Pancreas (tissue), 10 donors: Measurements from ENCODE around the gene PALLD. TPM values are rescaled to one million over a fixed set of nuclear protein-coding genes. Genes with fewer than 3 reads are reported as not detected.

Experiments
- ATAC-seq, 4 donors: fragments of 200-7000 bp; cut with Tn5 transposase; one replicate each; pipeline versions ENCODE4 v1.8.0 to v1.9.1; 2020; ENCODE audit warnings: mild to moderate bottlenecking in 4 of 4, moderate library complexity in 4 of 4
- DNase-seq, 6 donors: peaks; one replicate each; pipeline ENCODE4 v3.0.0-alpha.2; 2020
- FAIRE-seq: peaks from 2 replicates; lab custom pipeline; 2012; peaks lifted over from hg19 to GRCh38; lab: Jason Lieb, UNC
- H3K27ac ChIP-seq, 4 donors: fragments of 200-600 bp; sonication (generic); 1 replicate in 3 of 4; 2 replicates in 1 of 4; pipeline versions ENCODE4 v1.5.0 to v1.8.0; 2020
- H3K27me3 ChIP-seq, 4 donors: fragments of 200-600 bp; one replicate each; pipeline ENCODE4 v1.8.0; 2021
- H3K36me3 ChIP-seq, 3 donors: fragments of 200-600 bp; sonication (generic) in 1 of 3; one replicate each; pipeline versions ENCODE4 v1.5.0 to v1.8.0; 2020 to 2021
- H3K4me1 ChIP-seq, 3 donors: fragments of 200-600 bp; one replicate each; pipeline ENCODE4 v1.8.0; 2021
- H3K4me3 ChIP-seq, 4 donors: fragments of 200-600 bp; sonication (generic) in 2 of 4; one replicate each; pipeline versions ENCODE4 v1.5.0 to v1.8.0; 2020 to 2021
- H3K9me3 ChIP-seq, 4 donors: fragments of 200-600 bp; one replicate each; pipeline ENCODE4 v1.8.0; 2021
- CTCF ChIP-seq, 4 donors: fragments of 200-600 bp; sonication (generic) in 3 of 4; IDR thresholded peaks; one replicate each; pipeline versions ENCODE4 v1.5.0 to v1.8.0; 2021; ENCODE audit warnings: antibody characterized with exemption in 4 of 4
- WGBS, 2 donors: extraction: QIAGEN DNeasy Blood & Tissue Kit; methylation state at CpG; one replicate each; pipeline ENCODE4 v1.1.7; 2013; 5-methylcytosine and 5-hydroxymethylcytosine counted together
- intact Hi-C, 3 donors: fragments of 100-400 bp; cut with DNase I; formaldehyde crosslinking; loops; one replicate each; pipeline versions ENCODE4 v1.11.1 to v1.14.2; 2022
- polyA plus RNA-seq, 2 donors: library from polyadenylated mRNA; stranded (reverse); fragments of 200-250 nt; gene quantifications; one replicate each; pipeline ENCODE4 v1.2.3, GENCODE V29; 2013
- total RNA-seq, 6 donors: library from RNA; stranded (reverse); fragmentation: NEBNext Ultra II Directional in 4 of 6; extraction: Animal tissue kit (Norgen Biotek cat#: 25700) in 4 of 6; gene quantifications; one replicate each; pipeline versions ENCODE4 v1.2.1 to v1.2.4, GENCODE V29; 2021 to 2023
- donor health status: healthy with polysubstance abuse.
- donor health status: DM: no; HTN: no; CAD: no; lungs with moderate emphysema.
- donor health status: DM: no; HTN: no; CAD: no.
- donor health status: control.
- donor health status: control.
- donor health status: Bipolar disorder and iron deficiency.
- donor health status: DM: yes; HTN: yes; CAD: no.
- donor health status: DM: no; HTN: no; CAD: no.
- donor health status: DM: no; HTN: no; CAD: no.
- donor health status: DM: yes; HTN: yes; CAD: no.

Gene PALLD
- total and polyA plus RNA-seq, 8 donors, result 4.4 to 44.2 (median 14.1) TPM

- Histone ChIP-seq H3K36me3 (no peaks in the 10 kb centered on the region), H3K4me3 (peak overlapping the region in 1 of 4 donors; percentile 55), H3K9me3 (no peaks in the 10 kb centered on the region), H3K27me3 (no peaks in the 10 kb centered on the region), H3K4me1 (peaks cover 0 to 2% (median 0%) of the 10 kb centered on the region in 3 donors), H3K27ac (no peak overlapping the region)
- no peak for TF ChIP-seq CTCF (IDR thresholded peaks at IDR 0.05)
- intact Hi-C loops, result no loop called here
- 72% methylated on average over 2 of the region's 2 CpGs for WGBS, 2 donors
- ATAC-seq (no peak), DNase-seq (no peak), FAIRE-seq (no peak)
Measured at GRCh38 chr4:168878623-168879022, 381.8 kb downstream of the PALLD start.

GRCh38 chr4:168879188-168879587 is 382.3 kb downstream of the PALLD start:
- Histone ChIP-seq H3K4me3 (no peak overlapping the region), H3K9me3 (no peaks in the 10 kb centered on the region), H3K36me3 (no peaks in the 10 kb centered on the region), H3K27ac (no peak overlapping the region), H3K4me1 (peaks cover 0 to 4% (median 0%) of the 10 kb centered on the region in 3 donors), H3K27me3 (no peaks in the 10 kb centered on the region)
- no peak for TF ChIP-seq CTCF (IDR thresholded peaks at IDR 0.05)
- ATAC-seq, result no peak
- intact Hi-C loops, result no loop called here
- DNase-seq, result no peak
- no peak for FAIRE-seq

GRCh38 chr4:168880072-168880675 is 383.3 kb downstream of the PALLD start:
- Histone ChIP-seq H3K4me3 (no peak overlapping the region), H3K27me3 (no peaks in the 10 kb centered on the region), H3K27ac (no peak overlapping the region), H3K9me3 (no peaks in the 10 kb centered on the region), H3K36me3 (no peaks in the 10 kb centered on the region), H3K4me1 (peaks cover 0 to 4% (median 0%) of the 10 kb centered on the region in 3 donors)
- no peak for FAIRE-seq
- TF ChIP-seq CTCF (IDR thresholded peaks at IDR 0.05), result no peak
- no peak for ATAC-seq
- intact Hi-C loops, result no loop called here
- 69 to 72% methylated on average over 6 of the region's 6 CpGs for WGBS, 2 donors
- no peak for DNase-seq

- intact Hi-C loops, result no loop called here
- Histone ChIP-seq H3K4me3 (no peak overlapping the region), H3K4me1 (peaks cover 0 to 4% (median 0%) of the 10 kb centered on the region in 3 donors), H3K36me3 (no peaks in the 10 kb centered on the region), H3K27ac (no peak overlapping the region), H3K27me3 (no peaks in the 10 kb centered on the region), H3K9me3 (no peaks in the 10 kb centered on the region)
- no peak for DNase-seq
- no peak for FAIRE-seq
- WGBS, 2 donors, result 76 to 88% methylated on average over 8 of the region's 8 CpGs
- no peak for TF ChIP-seq CTCF (IDR thresholded peaks at IDR 0.05)
- ATAC-seq, result peak in 1 of 4 donors; percentile 20
Measured at GRCh38 chr4:168880811-168881595, 384.2 kb downstream of the PALLD start.
